SK-N-MC (cell line): ENCODE measurements around the gene TFF2.

ENCODE experiments used
- EZH2 ChIP-seq: fragments of 200-600 bp; sonication (generic); IDR thresholded peaks from one replicate; pipeline ENCODE4 v1.6.1; 2017; ENCODE audit warnings: antibody characterized with exemption
- FOXP2 ChIP-seq: optimal IDR thresholded peaks from 2 replicates; pipeline ENCODE3; 2011; ENCODE audit warnings: mild to moderate bottlenecking, moderate library complexity; ENCODE audit not compliant: insufficient read depth; ENCODE audit errors: extremely low read length, control extremely low read depth
- POLR2AphosphoS5 ChIP-seq: IDR thresholded peaks from 2 replicates; pipeline ENCODE4 v1.6.1; 2012; ENCODE audit warnings: mild to moderate bottlenecking, low read depth, low read length, borderline replicate concordance

DNA sequence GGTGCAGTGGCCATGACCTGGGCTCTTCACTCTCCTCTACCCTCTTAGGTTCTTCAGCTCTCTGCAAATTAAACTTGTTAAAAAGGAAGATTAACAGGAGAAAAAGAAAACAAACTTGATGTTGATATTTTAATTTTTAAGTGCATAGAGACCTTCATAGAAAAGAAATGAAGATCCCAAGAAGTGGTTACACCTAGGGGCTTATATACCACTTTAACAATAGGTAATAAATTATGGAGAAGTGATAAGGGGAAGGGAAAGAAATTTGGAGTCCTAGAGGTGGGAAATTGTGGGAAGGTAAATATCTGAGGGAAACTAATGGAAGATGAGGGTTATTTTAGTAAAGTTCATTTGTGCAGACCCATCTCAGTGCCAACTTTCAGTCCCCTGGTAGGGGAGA, 19.1 kb downstream of the TFF2 start:
- TF ChIP-seq EZH2 = no peak
- no peak for TF ChIP-seq FOXP2
- no peak for TF ChIP-seq POLR2AphosphoS5
